Measurements from ENCODE around the gene PAX2.
A peak's percentile ranks its signal among the peaks of the same experiment; 100 is the strongest.

GRCh38 chr10:100817268-100817839 lies 72.0 kb downstream of the PAX2 start:
- TF ChIP-seq CTCF (IDR thresholded peaks at IDR 0.05) (peak; percentile 60), EZH2phosphoT487 (IDR thresholded peaks at IDR 0.05) (no peak), EZH2 (IDR thresholded peaks at IDR 0.05) (peak; percentile 57)
